Cardiac fibroblast (primary cell): Measurements from ENCODE around the gene RAPGEF1.

Experiments
- DNase-seq, 2 donors: peaks; one replicate each; pipeline versions ENCODE4 v3.0.0 to v3.0.0-alpha.2; 2010; ENCODE audit warnings: low read depth in 2 of 2
- H3K4me3 ChIP-seq, 2 donors: replicated peaks in 1 of 2; 1 replicate in 1 of 2; 2 replicates in 1 of 2; pipeline ENCODE4 v1.5.1; 2011; ENCODE audit warnings: low read depth in 2 of 2, low read length in 2 of 2, mild to moderate bottlenecking in 2 of 2, moderate library complexity in 1 of 2
- TF ChIP-seq, protein P1 (sequence below): IDR thresholded peaks from one replicate; pipeline ENCODE4 v1.5.1; 2011; ENCODE audit warnings: low read depth, mild to moderate bottlenecking, low read length, inconsistent platforms

RAPGEF1 gene

DNA sequence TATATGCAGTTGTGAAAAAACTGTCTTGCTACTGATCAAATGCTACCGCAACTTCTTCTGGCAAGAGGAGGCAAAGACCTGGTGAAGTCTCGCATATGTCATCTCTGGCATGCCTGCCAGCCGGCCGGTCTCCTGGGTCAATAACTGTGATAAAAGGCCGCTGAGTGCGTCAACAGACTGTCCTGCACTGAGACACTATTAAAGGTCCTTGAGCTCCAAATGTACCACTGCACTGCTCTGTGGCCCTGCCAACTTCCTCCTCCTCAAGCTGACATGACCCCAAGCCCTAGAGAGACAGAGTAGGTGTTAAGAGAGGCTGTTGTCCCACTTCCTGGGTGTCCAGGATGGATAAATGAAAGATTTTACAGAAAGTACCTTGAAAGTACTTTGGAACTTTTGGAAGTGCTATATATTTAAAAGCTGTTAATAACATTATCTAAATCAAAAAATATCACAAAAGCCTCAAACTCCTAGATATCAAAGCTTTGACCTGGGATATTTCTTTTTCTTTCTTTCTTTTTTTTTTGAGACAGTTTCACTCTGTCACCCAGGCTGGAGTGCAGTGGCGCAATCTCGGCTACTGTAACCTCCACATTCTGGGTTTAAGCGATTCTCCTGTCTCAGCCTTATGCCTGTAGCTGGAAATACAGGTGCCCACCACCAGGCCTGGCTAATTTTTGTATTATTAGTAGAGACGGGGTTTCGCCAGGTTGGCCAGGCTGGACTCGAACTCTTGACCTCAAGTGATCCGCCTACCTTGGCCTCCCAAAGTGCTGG is 31.5 kb downstream of the RAPGEF1 start:
- DNase-seq: peak; percentile 20 to 38
- TF ChIP-seq, protein P1, sequence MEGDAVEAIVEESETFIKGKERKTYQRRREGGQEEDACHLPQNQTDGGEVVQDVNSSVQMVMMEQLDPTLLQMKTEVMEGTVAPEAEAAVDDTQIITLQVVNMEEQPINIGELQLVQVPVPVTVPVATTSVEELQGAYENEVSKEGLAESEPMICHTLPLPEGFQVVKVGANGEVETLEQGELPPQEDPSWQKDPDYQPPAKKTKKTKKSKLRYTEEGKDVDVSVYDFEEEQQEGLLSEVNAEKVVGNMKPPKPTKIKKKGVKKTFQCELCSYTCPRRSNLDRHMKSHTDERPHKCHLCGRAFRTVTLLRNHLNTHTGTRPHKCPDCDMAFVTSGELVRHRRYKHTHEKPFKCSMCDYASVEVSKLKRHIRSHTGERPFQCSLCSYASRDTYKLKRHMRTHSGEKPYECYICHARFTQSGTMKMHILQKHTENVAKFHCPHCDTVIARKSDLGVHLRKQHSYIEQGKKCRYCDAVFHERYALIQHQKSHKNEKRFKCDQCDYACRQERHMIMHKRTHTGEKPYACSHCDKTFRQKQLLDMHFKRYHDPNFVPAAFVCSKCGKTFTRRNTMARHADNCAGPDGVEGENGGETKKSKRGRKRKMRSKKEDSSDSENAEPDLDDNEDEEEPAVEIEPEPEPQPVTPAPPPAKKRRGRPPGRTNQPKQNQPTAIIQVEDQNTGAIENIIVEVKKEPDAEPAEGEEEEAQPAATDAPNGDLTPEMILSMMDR: no peak
- H3K4me3 ChIP-seq: no peak overlapping the region

DNA sequence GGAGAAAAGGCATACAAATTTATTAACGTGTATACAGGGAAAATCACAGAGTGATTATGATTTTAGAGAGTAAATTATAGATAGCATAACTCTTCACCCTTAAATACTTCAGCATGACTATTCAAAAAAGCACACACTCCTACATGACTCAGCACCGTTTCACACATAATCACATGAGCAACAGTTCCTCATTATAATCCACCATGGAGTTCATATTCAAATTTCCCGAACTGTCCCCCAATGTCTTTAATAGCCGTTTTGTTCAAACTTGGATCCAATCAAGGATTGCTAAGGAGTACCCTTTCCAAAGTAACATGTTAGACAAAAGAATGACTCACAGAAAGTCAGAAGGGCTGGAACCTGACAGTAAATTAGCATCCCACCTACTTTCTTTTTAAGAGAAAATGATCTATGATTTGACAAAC is 32.1 kb downstream of the RAPGEF1 start:
- no peak overlapping the region for H3K4me3 ChIP-seq
- DNase-seq: peak; percentile 69 to 75
- TF ChIP-seq, protein P1: no peak

DNA sequence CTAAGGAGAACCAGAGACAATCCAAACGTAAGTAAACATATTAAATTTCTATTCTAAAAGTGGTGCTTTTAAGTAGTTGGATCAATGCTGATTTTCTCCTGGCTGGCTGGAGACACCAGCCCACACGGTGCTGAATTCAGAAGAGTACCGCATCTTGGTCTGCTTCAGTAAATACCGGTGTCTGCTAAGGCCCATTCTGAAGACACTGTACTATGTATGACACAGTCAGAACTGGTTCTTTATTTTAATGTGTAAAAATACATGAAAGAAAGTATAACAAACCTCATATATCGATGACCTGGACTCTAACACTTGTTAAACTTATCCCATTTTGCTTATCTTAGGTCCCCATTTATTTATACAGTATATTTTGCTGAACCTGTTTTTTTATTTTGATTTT is 32.8 kb downstream of the RAPGEF1 start:
- no peak overlapping the region for H3K4me3 ChIP-seq
- DNase-seq: no peak
- TF ChIP-seq, protein P1: no peak

DNA sequence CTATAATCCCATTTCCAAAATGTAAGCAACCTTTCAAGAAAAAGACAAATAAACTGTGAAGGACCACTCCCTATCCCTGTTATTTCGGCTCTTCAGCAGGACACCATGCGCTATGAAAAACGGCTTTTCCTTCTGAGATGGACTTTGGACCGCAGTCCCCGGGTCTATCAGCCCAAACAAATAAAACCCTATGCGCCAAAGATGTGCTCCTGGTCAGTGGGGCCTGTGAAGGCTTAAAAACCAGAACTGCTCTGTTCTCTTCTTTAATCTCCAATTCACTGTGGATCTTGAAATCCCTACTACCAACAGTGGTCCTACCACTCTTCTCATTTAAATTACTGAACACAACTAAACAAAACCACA is 33.3 kb downstream of the RAPGEF1 start:
- TF ChIP-seq, protein P1: no peak
- H3K4me3 ChIP-seq: no peak overlapping the region
- no peak for DNase-seq

DNA sequence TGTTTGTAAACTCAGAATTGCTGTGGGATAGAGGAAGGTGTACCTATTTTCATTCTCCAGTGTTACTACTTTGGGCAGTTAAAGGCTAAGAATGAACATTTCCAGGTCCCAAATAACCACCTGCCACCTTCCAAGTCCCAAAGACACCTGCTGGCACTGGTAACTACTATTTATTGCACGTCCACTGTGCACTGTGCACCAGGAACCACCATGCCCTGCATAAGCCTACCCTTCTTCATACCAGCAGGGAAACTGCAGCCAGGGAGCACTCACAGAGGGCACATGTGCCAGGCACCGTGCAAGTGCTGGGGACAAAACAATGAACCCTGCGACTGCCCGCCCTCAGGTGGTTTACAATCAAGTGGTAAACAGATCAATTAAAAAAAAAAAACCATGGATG is 34.9 kb downstream of the RAPGEF1 start:
- no peak overlapping the region for H3K4me3 ChIP-seq
- no peak for DNase-seq
- TF ChIP-seq, protein P1: no peak

DNA sequence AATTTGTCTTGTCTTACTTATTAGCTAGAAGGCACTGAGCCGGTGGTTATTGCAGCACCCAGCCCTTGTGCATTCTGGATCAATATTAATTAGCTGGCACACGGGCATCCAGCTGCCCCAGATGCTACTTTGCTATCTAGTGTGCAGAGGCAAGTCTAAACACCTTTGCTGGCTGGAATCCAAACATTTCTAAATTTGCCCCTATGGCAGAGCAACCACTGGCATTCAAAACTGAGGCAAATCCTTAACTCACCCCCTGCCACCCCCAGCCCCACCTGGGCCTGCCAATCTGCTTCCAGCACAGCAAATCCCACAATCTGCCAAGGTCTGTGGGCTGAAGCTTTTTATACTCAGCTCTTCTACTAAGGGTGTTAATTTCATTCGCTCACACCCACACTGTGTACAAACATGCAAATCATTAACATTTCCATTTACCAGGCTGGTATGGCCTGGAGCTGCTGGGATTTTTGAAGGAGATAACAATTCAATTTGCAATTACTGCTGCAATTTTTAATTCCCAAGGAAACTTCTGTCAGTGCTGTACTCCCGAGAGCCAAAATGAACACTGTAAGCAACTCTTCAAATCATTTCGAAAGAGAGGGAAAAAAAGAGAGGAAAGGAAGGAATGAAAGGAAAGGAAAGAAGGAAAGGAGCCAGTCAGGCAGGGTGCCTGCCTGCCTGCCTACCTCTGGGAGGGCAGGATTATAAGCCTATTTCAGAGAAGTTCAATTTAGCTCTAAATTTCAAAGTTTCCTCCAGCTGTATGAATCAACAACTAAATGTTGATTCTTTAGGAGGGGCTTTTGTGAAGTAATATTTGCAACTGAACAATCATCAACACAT is 35.5 kb downstream of the RAPGEF1 start:
- DNase-seq: no peak
- no peak overlapping the region for H3K4me3 ChIP-seq
- TF ChIP-seq, protein P1: no peak
